ENCODE data around the gene SCFD2. TPM values are rescaled to one million over a fixed set of nuclear protein-coding genes. Genes with fewer than 3 reads are reported as not detected.

Gene SCFD2
- total RNA-seq, 1 experiment from 2014 or later = 12.4 TPM

DNA sequence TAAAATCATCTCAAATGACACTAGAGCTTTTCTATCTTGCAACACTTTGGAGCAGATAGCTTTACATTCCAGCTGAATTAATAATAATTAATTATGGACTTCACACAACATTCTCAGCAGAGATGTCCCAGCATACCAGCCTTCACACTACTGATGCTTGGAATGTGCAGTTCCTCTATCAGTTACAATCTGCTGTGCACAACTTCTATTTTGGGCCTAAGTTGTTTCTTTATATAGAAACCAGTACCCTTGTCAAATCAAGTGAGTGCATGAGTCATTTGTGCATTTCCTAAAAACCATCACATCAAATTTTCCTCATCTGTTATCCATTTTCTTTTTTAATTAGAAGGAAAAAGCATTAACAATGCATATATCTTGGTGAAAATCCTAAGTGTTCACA lies 512.5 kb downstream of the SCFD2 start (continued):
- TF ChIP-seq, protein P1, sequence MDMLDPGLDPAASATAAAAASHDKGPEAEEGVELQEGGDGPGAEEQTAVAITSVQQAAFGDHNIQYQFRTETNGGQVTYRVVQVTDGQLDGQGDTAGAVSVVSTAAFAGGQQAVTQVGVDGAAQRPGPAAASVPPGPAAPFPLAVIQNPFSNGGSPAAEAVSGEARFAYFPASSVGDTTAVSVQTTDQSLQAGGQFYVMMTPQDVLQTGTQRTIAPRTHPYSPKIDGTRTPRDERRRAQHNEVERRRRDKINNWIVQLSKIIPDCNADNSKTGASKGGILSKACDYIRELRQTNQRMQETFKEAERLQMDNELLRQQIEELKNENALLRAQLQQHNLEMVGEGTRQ (CRISPR knock-in tag; IDR thresholded peaks at IDR 0.05) = no peak
- TF ChIP-seq, protein P2, sequence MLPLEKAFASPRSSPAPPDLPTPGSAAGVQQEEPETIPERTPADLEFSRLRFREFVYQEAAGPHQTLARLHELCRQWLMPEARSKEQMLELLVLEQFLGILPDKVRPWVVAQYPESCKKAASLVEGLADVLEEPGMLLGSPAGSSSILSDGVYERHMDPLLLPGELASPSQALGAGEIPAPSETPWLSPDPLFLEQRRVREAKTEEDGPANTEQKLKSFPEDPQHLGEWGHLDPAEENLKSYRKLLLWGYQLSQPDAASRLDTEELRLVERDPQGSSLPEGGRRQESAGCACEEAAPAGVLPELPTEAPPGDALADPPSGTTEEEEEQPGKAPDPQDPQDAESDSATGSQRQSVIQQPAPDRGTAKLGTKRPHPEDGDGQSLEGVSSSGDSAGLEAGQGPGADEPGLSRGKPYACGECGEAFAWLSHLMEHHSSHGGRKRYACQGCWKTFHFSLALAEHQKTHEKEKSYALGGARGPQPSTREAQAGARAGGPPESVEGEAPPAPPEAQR (CRISPR knock-in tag; IDR thresholded peaks at IDR 0.05) = no peak
- no peak for TF ChIP-seq MXD4 (CRISPR knock-in tag; IDR thresholded peaks at IDR 0.05; ENCODE audit: borderline replicate concordance)
- TF ChIP-seq, protein P3, sequence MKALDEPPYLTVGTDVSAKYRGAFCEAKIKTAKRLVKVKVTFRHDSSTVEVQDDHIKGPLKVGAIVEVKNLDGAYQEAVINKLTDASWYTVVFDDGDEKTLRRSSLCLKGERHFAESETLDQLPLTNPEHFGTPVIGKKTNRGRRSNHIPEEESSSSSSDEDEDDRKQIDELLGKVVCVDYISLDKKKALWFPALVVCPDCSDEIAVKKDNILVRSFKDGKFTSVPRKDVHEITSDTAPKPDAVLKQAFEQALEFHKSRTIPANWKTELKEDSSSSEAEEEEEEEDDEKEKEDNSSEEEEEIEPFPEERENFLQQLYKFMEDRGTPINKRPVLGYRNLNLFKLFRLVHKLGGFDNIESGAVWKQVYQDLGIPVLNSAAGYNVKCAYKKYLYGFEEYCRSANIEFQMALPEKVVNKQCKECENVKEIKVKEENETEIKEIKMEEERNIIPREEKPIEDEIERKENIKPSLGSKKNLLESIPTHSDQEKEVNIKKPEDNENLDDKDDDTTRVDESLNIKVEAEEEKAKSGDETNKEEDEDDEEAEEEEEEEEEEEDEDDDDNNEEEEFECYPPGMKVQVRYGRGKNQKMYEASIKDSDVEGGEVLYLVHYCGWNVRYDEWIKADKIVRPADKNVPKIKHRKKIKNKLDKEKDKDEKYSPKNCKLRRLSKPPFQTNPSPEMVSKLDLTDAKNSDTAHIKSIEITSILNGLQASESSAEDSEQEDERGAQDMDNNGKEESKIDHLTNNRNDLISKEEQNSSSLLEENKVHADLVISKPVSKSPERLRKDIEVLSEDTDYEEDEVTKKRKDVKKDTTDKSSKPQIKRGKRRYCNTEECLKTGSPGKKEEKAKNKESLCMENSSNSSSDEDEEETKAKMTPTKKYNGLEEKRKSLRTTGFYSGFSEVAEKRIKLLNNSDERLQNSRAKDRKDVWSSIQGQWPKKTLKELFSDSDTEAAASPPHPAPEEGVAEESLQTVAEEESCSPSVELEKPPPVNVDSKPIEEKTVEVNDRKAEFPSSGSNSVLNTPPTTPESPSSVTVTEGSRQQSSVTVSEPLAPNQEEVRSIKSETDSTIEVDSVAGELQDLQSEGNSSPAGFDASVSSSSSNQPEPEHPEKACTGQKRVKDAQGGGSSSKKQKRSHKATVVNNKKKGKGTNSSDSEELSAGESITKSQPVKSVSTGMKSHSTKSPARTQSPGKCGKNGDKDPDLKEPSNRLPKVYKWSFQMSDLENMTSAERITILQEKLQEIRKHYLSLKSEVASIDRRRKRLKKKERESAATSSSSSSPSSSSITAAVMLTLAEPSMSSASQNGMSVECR (CRISPR knock-in tag; IDR thresholded peaks at IDR 0.05; ENCODE audit: borderline replicate concordance) = no peak

DNA sequence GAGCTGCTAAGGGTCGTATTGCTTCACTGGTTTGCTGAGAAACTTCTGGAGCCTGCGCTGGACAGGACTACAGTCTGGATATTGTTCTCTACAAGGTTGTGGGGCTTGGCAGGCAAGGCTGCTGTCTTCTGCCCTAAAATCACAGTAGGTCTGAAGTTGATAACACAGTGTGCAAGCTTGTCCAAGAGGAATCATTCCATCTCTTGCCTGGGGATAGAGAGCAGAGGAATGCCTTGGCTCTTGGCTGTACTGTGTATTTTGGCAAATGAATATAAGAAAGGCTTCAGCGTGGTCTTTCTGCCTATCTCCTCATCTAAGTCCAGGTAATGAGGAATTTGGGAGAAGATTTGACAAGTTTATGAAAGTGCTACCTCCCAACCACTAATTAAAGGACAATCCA lies 513.1 kb downstream of the SCFD2 start:
- Mint-ChIP-seq H3K4me3 (no peak overlapping the region), H3K4me1 (peaks cover 34% of the 10 kb centered on the region), H3K9me3 (peaks cover 12% of the 10 kb centered on the region), H3K36me3 (peaks cover 11% of the 10 kb centered on the region), H3K27ac (no peak overlapping the region), H3K27me3 (ENCODE audit: low read depth) (peaks cover 3% of the 10 kb centered on the region; the same call in 1 of the 2 replicates)
- ATAC-seq (no peak), DNase-seq (ENCODE audit: low spot score) (no peak)
- CTCF ChIA-PET = interaction anchor here (0.6 to 1.3 kb wide), 2 partner anchors 18 to 128 kb away, joined by 3 read pairs; no protein-coding TSS in a partner anchor
- POLR2A ChIA-PET = interaction anchor here (0.8 kb wide), 1 partner anchor 15 kb away, joined by 4 read pairs; no protein-coding TSS in a partner anchor
- TF ChIP-seq FOXP1 (CRISPR knock-in tag; IDR thresholded peaks at IDR 0.05; ENCODE audit: borderline replicate concordance) (no peak), CREB1 (CRISPR knock-in tag; IDR thresholded peaks at IDR 0.05) (no peak), ZNF138 (CRISPR knock-in tag; conservative IDR thresholded peaks at IDR 0.05) (no peak), SMAD4 (CRISPR knock-in tag; IDR thresholded peaks at IDR 0.05) (no peak), KAT7 (CRISPR knock-in tag; IDR thresholded peaks at IDR 0.05; ENCODE audit: borderline replicate concordance) (no peak)
- TF ChIP-seq, protein P4, sequence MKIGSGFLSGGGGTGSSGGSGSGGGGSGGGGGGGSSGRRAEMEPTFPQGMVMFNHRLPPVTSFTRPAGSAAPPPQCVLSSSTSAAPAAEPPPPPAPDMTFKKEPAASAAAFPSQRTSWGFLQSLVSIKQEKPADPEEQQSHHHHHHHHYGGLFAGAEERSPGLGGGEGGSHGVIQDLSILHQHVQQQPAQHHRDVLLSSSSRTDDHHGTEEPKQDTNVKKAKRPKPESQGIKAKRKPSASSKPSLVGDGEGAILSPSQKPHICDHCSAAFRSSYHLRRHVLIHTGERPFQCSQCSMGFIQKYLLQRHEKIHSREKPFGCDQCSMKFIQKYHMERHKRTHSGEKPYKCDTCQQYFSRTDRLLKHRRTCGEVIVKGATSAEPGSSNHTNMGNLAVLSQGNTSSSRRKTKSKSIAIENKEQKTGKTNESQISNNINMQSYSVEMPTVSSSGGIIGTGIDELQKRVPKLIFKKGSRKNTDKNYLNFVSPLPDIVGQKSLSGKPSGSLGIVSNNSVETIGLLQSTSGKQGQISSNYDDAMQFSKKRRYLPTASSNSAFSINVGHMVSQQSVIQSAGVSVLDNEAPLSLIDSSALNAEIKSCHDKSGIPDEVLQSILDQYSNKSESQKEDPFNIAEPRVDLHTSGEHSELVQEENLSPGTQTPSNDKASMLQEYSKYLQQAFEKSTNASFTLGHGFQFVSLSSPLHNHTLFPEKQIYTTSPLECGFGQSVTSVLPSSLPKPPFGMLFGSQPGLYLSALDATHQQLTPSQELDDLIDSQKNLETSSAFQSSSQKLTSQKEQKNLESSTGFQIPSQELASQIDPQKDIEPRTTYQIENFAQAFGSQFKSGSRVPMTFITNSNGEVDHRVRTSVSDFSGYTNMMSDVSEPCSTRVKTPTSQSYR (CRISPR knock-in tag; IDR thresholded peaks at IDR 0.05) = no peak
- TF ChIP-seq, protein P5, sequence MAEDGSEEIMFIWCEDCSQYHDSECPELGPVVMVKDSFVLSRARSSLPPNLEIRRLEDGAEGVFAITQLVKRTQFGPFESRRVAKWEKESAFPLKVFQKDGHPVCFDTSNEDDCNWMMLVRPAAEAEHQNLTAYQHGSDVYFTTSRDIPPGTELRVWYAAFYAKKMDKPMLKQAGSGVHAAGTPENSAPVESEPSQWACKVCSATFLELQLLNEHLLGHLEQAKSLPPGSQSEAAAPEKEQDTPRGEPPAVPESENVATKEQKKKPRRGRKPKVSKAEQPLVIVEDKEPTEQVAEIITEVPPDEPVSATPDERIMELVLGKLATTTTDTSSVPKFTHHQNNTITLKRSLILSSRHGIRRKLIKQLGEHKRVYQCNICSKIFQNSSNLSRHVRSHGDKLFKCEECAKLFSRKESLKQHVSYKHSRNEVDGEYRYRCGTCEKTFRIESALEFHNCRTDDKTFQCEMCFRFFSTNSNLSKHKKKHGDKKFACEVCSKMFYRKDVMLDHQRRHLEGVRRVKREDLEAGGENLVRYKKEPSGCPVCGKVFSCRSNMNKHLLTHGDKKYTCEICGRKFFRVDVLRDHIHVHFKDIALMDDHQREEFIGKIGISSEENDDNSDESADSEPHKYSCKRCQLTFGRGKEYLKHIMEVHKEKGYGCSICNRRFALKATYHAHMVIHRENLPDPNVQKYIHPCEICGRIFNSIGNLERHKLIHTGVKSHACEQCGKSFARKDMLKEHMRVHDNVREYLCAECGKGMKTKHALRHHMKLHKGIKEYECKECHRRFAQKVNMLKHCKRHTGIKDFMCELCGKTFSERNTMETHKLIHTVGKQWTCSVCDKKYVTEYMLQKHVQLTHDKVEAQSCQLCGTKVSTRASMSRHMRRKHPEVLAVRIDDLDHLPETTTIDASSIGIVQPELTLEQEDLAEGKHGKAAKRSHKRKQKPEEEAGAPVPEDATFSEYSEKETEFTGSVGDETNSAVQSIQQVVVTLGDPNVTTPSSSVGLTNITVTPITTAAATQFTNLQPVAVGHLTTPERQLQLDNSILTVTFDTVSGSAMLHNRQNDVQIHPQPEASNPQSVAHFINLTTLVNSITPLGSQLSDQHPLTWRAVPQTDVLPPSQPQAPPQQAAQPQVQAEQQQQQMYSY (CRISPR knock-in tag; IDR thresholded peaks at IDR 0.05) = no peak

Measured in WTC11 (cell line).